IMR-90 (cell line): ENCODE results near the gene GBA2. TPM values are rescaled to one million over a fixed set of nuclear protein-coding genes. Genes with fewer than 3 reads are reported as not detected.

ENCODE experiments used
- ATAC-seq: fragments of 200-7000 bp; cut with Tn5 transposase; 2 replicates; pipeline ENCODE4 v1.9.1; 2020; ENCODE audit warnings: low read depth, mild to moderate bottlenecking, moderate library complexity
- BruUV-seq: library from RNA; stranded (reverse); fragments of 400-500 nt; replicated peaks from 2 replicates; lab custom pipeline; 2021; lab: Mats Ljungman, UMichigan
- CTCF ChIA-PET: fragments of 300-600 bp; formaldehyde crosslinking; extraction: SDS; loops from one replicate; lab custom pipeline; 2021; ENCODE audit warnings: antibody characterized with exemption; lab: Yijun Ruan, JAX
- POLR2A ChIA-PET: fragments of 300-600 bp; sonication (Branson Sonifier 250); formaldehyde crosslinking; loops from one replicate; lab custom pipeline; 2022; ENCODE audit warnings: antibody characterized with exemption; ENCODE audit not compliant: unreplicated experiment; lab: Charles Lee
- DNase-seq: peaks from one replicate; pipeline ENCODE4 v3.0.0; 2013
- H2AFZ ChIP-seq: replicated peaks from 2 replicates; pipeline ENCODE3; 2013; ENCODE audit warnings: low read length, mild to moderate bottlenecking; ENCODE audit not compliant: poor library complexity
- H2AK5ac ChIP-seq: 2 replicates; pipeline ENCODE4 v1.6.1; 2013; ENCODE audit warnings: low read depth, low read length, inconsistent platforms
- H2AK9ac ChIP-seq: replicated peaks from 2 replicates; pipeline ENCODE3; 2013; ENCODE audit warnings: mild to moderate bottlenecking, low read depth, low read length, moderate library complexity; ENCODE audit not compliant: poor library complexity
- H2BK120ac ChIP-seq: 2 replicates; pipeline ENCODE4 v1.6.1; 2013; ENCODE audit warnings: low read depth, low read length, inconsistent platforms
- H2BK15ac ChIP-seq: 3 replicates; pipeline ENCODE4 v1.6.1; 2013; ENCODE audit warnings: low read depth, low read length, inconsistent platforms
- H2BK20ac ChIP-seq: 2 replicates; pipeline ENCODE4 v1.6.1; 2013; ENCODE audit warnings: low read depth, mild to moderate bottlenecking, inconsistent platforms, low read length, moderate library complexity
- H2BK5ac ChIP-seq: 2 replicates; pipeline ENCODE4 v1.6.1; 2013; ENCODE audit warnings: mild to moderate bottlenecking, low read depth, low read length, inconsistent platforms; ENCODE audit not compliant: poor library complexity, severe bottlenecking
- H3K14ac ChIP-seq: replicated peaks from 2 replicates; pipeline ENCODE4 v1.6.1; 2013; ENCODE audit warnings: low read depth, low read length, inconsistent platforms
- H3K18ac ChIP-seq: 2 replicates; pipeline ENCODE4 v1.6.1; 2013; ENCODE audit warnings: low read depth, low read length, control low read depth
- H3K23ac ChIP-seq: 2 replicates; pipeline ENCODE4 v1.6.1; 2013; ENCODE audit warnings: low read depth, low read length, inconsistent platforms
- H3K27ac ChIP-seq: 2 replicates; pipeline ENCODE4 v1.5.1; 2013; ENCODE audit warnings: mild to moderate bottlenecking, control low read depth, low read length; ENCODE audit not compliant: insufficient read depth
- H3K27me3 ChIP-seq: 2 replicates; pipeline ENCODE4 v1.6.1; 2013; ENCODE audit warnings: low read length; ENCODE audit not compliant: control insufficient read depth, insufficient read depth
- H3K36me3 ChIP-seq: 2 replicates; pipeline ENCODE4 v1.6.1; 2013; ENCODE audit warnings: low read length, mixed read lengths; ENCODE audit not compliant: control insufficient read depth, insufficient read depth
- H3K4ac ChIP-seq: 2 replicates; pipeline ENCODE4 v1.6.1; 2013; ENCODE audit warnings: low read depth, low read length, inconsistent platforms
- H3K4me1 ChIP-seq: 2 replicates; pipeline ENCODE4 v1.6.1; 2013; ENCODE audit warnings: low read length, mixed read lengths; ENCODE audit not compliant: control insufficient read depth, insufficient read depth
- H3K4me2 ChIP-seq: 2 replicates; pipeline ENCODE4 v1.6.1; 2013; ENCODE audit warnings: low read depth, mild to moderate bottlenecking, control low read depth, low read length, moderate library complexity
- H3K4me3 ChIP-seq: 2 replicates; pipeline ENCODE4 v1.5.1; 2013; ENCODE audit warnings: low read depth, mild to moderate bottlenecking, control low read depth, low read length, moderate library complexity; ENCODE audit not compliant: insufficient read depth
- H3K56ac ChIP-seq: 2 replicates; pipeline ENCODE4 v1.6.1; 2013; ENCODE audit warnings: low read length, inconsistent platforms; ENCODE audit not compliant: insufficient read depth; ENCODE audit errors: extremely low read depth
- H3K79me1 ChIP-seq, 2 experiments: 2 replicates each; pipeline ENCODE4 v1.6.1; 2013; ENCODE audit warnings: low read length in 2 of 2, inconsistent platforms in 1 of 2, low read depth in 1 of 2
- H3K9ac ChIP-seq: 2 replicates; pipeline ENCODE4 v1.6.1; 2013; ENCODE audit warnings: low read depth, low read length, control low read depth
- H3K9me1 ChIP-seq: 2 replicates; pipeline ENCODE4 v1.6.1; 2013; ENCODE audit warnings: low read length, inconsistent platforms; ENCODE audit not compliant: insufficient read depth
- H3K9me3 ChIP-seq: 2 replicates; pipeline ENCODE4 v1.6.1; 2013; ENCODE audit warnings: low read length; ENCODE audit not compliant: control insufficient read depth, insufficient read depth
- H4K20me1 ChIP-seq: 2 replicates; pipeline ENCODE4 v1.6.1; 2013; ENCODE audit warnings: low read length, inconsistent platforms; ENCODE audit not compliant: insufficient read depth
- H4K5ac ChIP-seq: 2 replicates; pipeline ENCODE4 v1.6.1; 2013; ENCODE audit warnings: mild to moderate bottlenecking, low read depth, low read length, control low read depth
- H4K8ac ChIP-seq, 2 experiments: 2 replicates each; pipeline ENCODE4 v1.6.1; 2013; ENCODE audit warnings: low read depth in 2 of 2, low read length in 2 of 2, control low read depth in 1 of 2, inconsistent platforms in 1 of 2
- H4K91ac ChIP-seq: 2 replicates; pipeline ENCODE4 v1.6.1; 2013; ENCODE audit warnings: low read depth, low read length, inconsistent platforms; ENCODE audit not compliant: insufficient read depth
- BHLHE40 ChIP-seq: fragments of 150-350 bp; IDR thresholded peaks from 2 replicates; pipeline ENCODE4 v1.6.1; 2016; ENCODE audit warnings: mild to moderate bottlenecking, low read depth, low read length
- CEBPB ChIP-seq: IDR thresholded peaks from 2 replicates; pipeline ENCODE4 v1.6.1; 2012; ENCODE audit warnings: low read depth, low read length, improper control_type of control experiment
- CHD1 ChIP-seq: IDR thresholded peaks from 2 replicates; pipeline ENCODE4 v1.6.1; 2012; ENCODE audit warnings: low read depth, low read length, improper control_type of control experiment
- CTCF ChIP-seq: conservative IDR thresholded peaks from 2 replicates; pipeline ENCODE4 v1.5.1; 2012; ENCODE audit warnings: mild to moderate bottlenecking, low read depth, low read length, improper control_type of control experiment
- ELK1 ChIP-seq: fragments of 150-350 bp; IDR thresholded peaks from 2 replicates; pipeline ENCODE4 v1.6.1; 2016; ENCODE audit warnings: low read depth, mild to moderate bottlenecking, low read length, moderate library complexity, borderline replicate concordance
- FOS ChIP-seq: fragments of 150-350 bp; IDR thresholded peaks from 2 replicates; pipeline ENCODE4 v1.6.1; 2016; ENCODE audit warnings: low read depth, low read length
- MAFK ChIP-seq: IDR thresholded peaks from 2 replicates; pipeline ENCODE4 v1.6.1; 2012; ENCODE audit warnings: low read depth, low read length, improper control_type of control experiment
- MAZ ChIP-seq: IDR thresholded peaks from 2 replicates; pipeline ENCODE4 v1.6.1; 2012; ENCODE audit warnings: low read depth, mild to moderate bottlenecking, low read length, improper control_type of control experiment, moderate library complexity, borderline replicate concordance
- MXI1 ChIP-seq: IDR thresholded peaks from 2 replicates; pipeline ENCODE4 v1.6.1; 2012; ENCODE audit warnings: low read depth, mild to moderate bottlenecking, low read length, moderate library complexity, borderline replicate concordance
- NFE2L2 ChIP-seq: fragments of 150-350 bp; IDR thresholded peaks from 2 replicates; pipeline ENCODE4 v1.6.1; 2016; ENCODE audit warnings: low read depth, mild to moderate bottlenecking, low read length
- POLR2A ChIP-seq: IDR thresholded peaks from 2 replicates; pipeline ENCODE4 v1.6.1; 2012; ENCODE audit warnings: mild to moderate bottlenecking, low read depth, low read length
- RAD21 ChIP-seq: IDR thresholded peaks from 2 replicates; pipeline ENCODE4 v1.6.1; 2012; ENCODE audit warnings: low read length, improper control_type of control experiment
- RCOR1 ChIP-seq: IDR thresholded peaks from 2 replicates; pipeline ENCODE4 v1.6.1; 2012; ENCODE audit warnings: mild to moderate bottlenecking, low read length, improper control_type of control experiment; ENCODE audit not compliant: insufficient replicate concordance
- RFX5 ChIP-seq: IDR thresholded peaks from 2 replicates; pipeline ENCODE4 v1.8.0; 2012; ENCODE audit warnings: low read depth, mild to moderate bottlenecking, low read length, moderate library complexity
- SMC3 ChIP-seq: fragments of 150-350 bp; IDR thresholded peaks from 2 replicates; pipeline ENCODE4 v1.6.1; 2016; ENCODE audit warnings: low read depth, mild to moderate bottlenecking, antibody characterized with exemption, low read length, moderate library complexity
- USF2 ChIP-seq: fragments of 150-350 bp; IDR thresholded peaks from 2 replicates; pipeline ENCODE4 v1.6.1; 2017; ENCODE audit warnings: mild to moderate bottlenecking, antibody characterized with exemption, low read length, low read depth
- WGBS, 2 experiments: methylation state at CpG; one replicate each; pipeline versions ENCODE4 v1.1.5 to v1.1.7; 2013; ENCODE audit warnings: missing lambda C conversion rate in 2 of 2; ENCODE audit not compliant: insufficient read length in 1 of 2; ENCODE audit errors: extremely low coverage in 2 of 2; 5-methylcytosine and 5-hydroxymethylcytosine counted together
- dilution Hi-C: fragments of 300-500 bp; cut with HindIII; formaldehyde crosslinking; loops from one replicate; pipeline ENCODE4 v1.14.3; 2018; ENCODE audit warnings: low sequenced_read_pairs; ENCODE audit not compliant: unreplicated experiment
- in situ Hi-C: fragments of 300-500 bp; cut with MboI; formaldehyde crosslinking; loops from 3 replicates; pipeline ENCODE4 v1.14.3; 2019; ENCODE audit warnings: low sequenced_read_pairs, inconsistent platforms, mixed read lengths
- intact Hi-C: fragments of 100-400 bp; cut with micrococcal nuclease; formaldehyde crosslinking; loops from 2 replicates; pipeline ENCODE4 v1.10.0; 2022
- polyA plus RNA-seq, 3 experiments: library from polyadenylated mRNA; depleted of rRNA; stranded (reverse); fragments of >200 nt; gene quantifications; 2 replicates each; pipeline ENCODE4 v1.2.3, GENCODE V29; 2012; ENCODE audit warnings: low replicate concordance in 1 of 3
- total RNA-seq: library from RNA; depleted of rRNA; stranded (reverse); fragments of >200 nt; gene quantifications from 2 replicates; pipeline ENCODE4 v1.2.3, GENCODE V29; 2012

The GBA2 gene
- total and polyA plus RNA-seq, 2 of the 4 experiments (the other 2 are of a cell fraction): 18.1 to 38.2 TPM

- Histone ChIP-seq H4K91ac (no peak overlapping the region), H3K14ac (no peak overlapping the region), H2BK5ac (no peak overlapping the region), H3K18ac (no peak overlapping the region), H3K27ac (no peak overlapping the region), H2BK120ac (no peak overlapping the region), H3K4me2 (no peak overlapping the region), H2BK20ac (no peak overlapping the region), H2AK9ac (no peak overlapping the region), H3K56ac (no peak overlapping the region), H3K9me3 (no peaks in the 10 kb centered on the region), H2AFZ (no peak overlapping the region), H3K23ac (no peak overlapping the region), H3K4me1 (peaks cover 1% of the 10 kb centered on the region; the same call in 1 of the 2 replicates), H4K20me1 (no peaks in the 10 kb centered on the region), H4K8ac (no peak overlapping the region), H2AK5ac (no peak overlapping the region), H2BK15ac (no peak overlapping the region), H3K36me3 (no peaks in the 10 kb centered on the region), H3K27me3 (peaks cover 28% of the 10 kb centered on the region), H4K5ac (no peak overlapping the region), H3K9ac (no peak overlapping the region), H3K9me1 (no peaks in the 10 kb centered on the region), H3K4ac (no peak overlapping the region), H3K4me3 (no peak overlapping the region), H3K79me1 (no peaks in the 10 kb centered on the region)
- ChIA-PET CTCF (interaction anchor here (1.0 kb wide), 1 partner anchor 19 kb away, joined by 3 read pairs; no protein-coding TSS in a partner anchor), POLR2A (interaction anchor here (0.5 kb wide), 1 partner anchor 82 kb away, joined by 6 read pairs; the partner anchor contains the start of gene TPM2)
- dilution Hi-C loops: no loop called here
- in situ Hi-C loops: no loop called here
- BruUV-seq: no TSS peak
- no CpG with 5 or more reads among the region's 4 CpGs for WGBS, 2 experiments
- TF ChIP-seq SMC3 (no peak), CHD1 (no peak), CEBPB (no peak), USF2 (no peak), FOS (no peak), MXI1 (no peak), ELK1 (no peak), RFX5 (no peak), POLR2A (no peak), BHLHE40 (no peak), MAZ (no peak), RCOR1 (no peak), MAFK (no peak), RAD21 (no peak), NFE2L2 (no peak), CTCF (no peak)
- DNase-seq: no peak
- ATAC-seq: peak; percentile 32
- intact Hi-C loops: no loop called here
These were observed 22.0 kb upstream of the GBA2 start for GRCh38 chr9:35771075-35771433.
